ENCODE data around the gene ASH1L. TPM values are rescaled to one million over a fixed set of nuclear protein-coding genes. Genes with fewer than 3 reads are reported as not detected.
"Not testable (repeated sequence)": the region's sequence is repeated elsewhere in the genome, so short reads cannot be mapped to it uniquely, and the experiment has no call there.

ASH1L gene
- total RNA-seq, 1 experiment from 2014 or later, result 30.5 TPM

- POLR2A ChIA-PET; H3K4me3 ChIP-seq (replicated peaks in 1 of 2; ENCODE audit: low read depth in 1 of 2, low read length in 2 of 2); ATAC-seq; H3K4me2 ChIP-seq (ENCODE audit: low read length); H3K79me2 ChIP-seq (ENCODE audit: insufficient read depth, low read length); DNase-seq (ENCODE audit: low read depth, low spot score); H4K20me1 ChIP-seq (ENCODE audit: insufficient read depth); H3K9me2 ChIP-seq (ENCODE audit: insufficient read depth); H2AFZ ChIP-seq (ENCODE audit: low read depth, low read length, poor library complexity, severe bottlenecking); CTCF ChIA-PET; H3K9ac ChIP-seq (ENCODE audit: low read length); H3K27ac ChIP-seq (ENCODE audit: low read depth, low read length); H3K27me3 ChIP-seq (ENCODE audit: insufficient read depth, low read length); RAD21 ChIA-PET (ENCODE audit: low non-redundant PET in 1 of 2, low total read pairs in 2 of 2, uncharacterized antibody in 2 of 2, unreplicated experiment in 2 of 2); H3K9me3 ChIP-seq (ENCODE audit: control insufficient read depth in 1 of 2, insufficient read depth in 1 of 2, low read depth in 1 of 2, low read length in 2 of 2); BruUV-seq (replicated peaks); H3K4me1 ChIP-seq (ENCODE audit: control insufficient read depth in 1 of 2, insufficient read depth in 2 of 2, low read length in 2 of 2); H3K36me3 ChIP-seq (ENCODE audit: control insufficient read depth in 1 of 2, insufficient read depth in 2 of 2, low read length in 2 of 2); intact Hi-C loops (cut with micrococcal nuclease): not testable (repeated sequence)
Observed at GRCh38 chr1:155589282-155589681, 26.7 kb upstream of the ASH1L start.

GRCh38 chr1:155583846-155584245, 21.2 kb upstream of the ASH1L start:
- CTCF ChIA-PET, result interaction anchor here (2.1 kb wide), 1 partner anchor 334 kb away, joined by 8 read pairs; no protein-coding TSS in a partner anchor

GRCh38 chr1:155575608-155576007, 13.0 kb upstream of the ASH1L start:
- H3K27ac ChIP-seq (ENCODE audit: low read depth, low read length); H2AFZ ChIP-seq (ENCODE audit: low read depth, low read length, poor library complexity, severe bottlenecking); intact Hi-C loops (cut with micrococcal nuclease); H3K4me2 ChIP-seq (ENCODE audit: low read length); RAD21 ChIA-PET (ENCODE audit: low non-redundant PET in 1 of 2, low total read pairs in 2 of 2, uncharacterized antibody in 2 of 2, unreplicated experiment in 2 of 2); CTCF ChIA-PET; H3K36me3 ChIP-seq (ENCODE audit: control insufficient read depth in 1 of 2, insufficient read depth in 2 of 2, low read length in 2 of 2); H3K27me3 ChIP-seq (ENCODE audit: insufficient read depth, low read length); H3K9me2 ChIP-seq (ENCODE audit: insufficient read depth); DNase-seq (ENCODE audit: low read depth, low spot score); H3K9me3 ChIP-seq (ENCODE audit: control insufficient read depth in 1 of 2, insufficient read depth in 1 of 2, low read depth in 1 of 2, low read length in 2 of 2); H3K4me3 ChIP-seq (replicated peaks in 1 of 2; ENCODE audit: low read depth in 1 of 2, low read length in 2 of 2); H4K20me1 ChIP-seq (ENCODE audit: insufficient read depth); ATAC-seq; BruUV-seq (replicated peaks); H3K9ac ChIP-seq (ENCODE audit: low read length); POLR2A ChIA-PET: not testable (repeated sequence)
- H3K79me2 ChIP-seq (ENCODE audit: insufficient read depth, low read length), result peaks cover 16% of the 10 kb centered on the region
- H3K4me1 ChIP-seq (ENCODE audit: control insufficient read depth in 1 of 2, insufficient read depth in 2 of 2, low read length in 2 of 2), result peaks cover 3 to 11% of the 10 kb centered on the region in 2 experiments; a peak in 3 of 4 replicates

More at GRCh38 chr1:155583846-155584245, 21.2 kb upstream of the ASH1L start:
- DNase-seq (ENCODE audit: low read depth, low spot score); H3K79me2 ChIP-seq (ENCODE audit: insufficient read depth, low read length); H3K4me3 ChIP-seq (replicated peaks in 1 of 2; ENCODE audit: low read depth in 1 of 2, low read length in 2 of 2); H4K20me1 ChIP-seq (ENCODE audit: insufficient read depth); H3K4me1 ChIP-seq (ENCODE audit: control insufficient read depth in 1 of 2, insufficient read depth in 2 of 2, low read length in 2 of 2); POLR2A ChIA-PET; H3K9me3 ChIP-seq (ENCODE audit: control insufficient read depth in 1 of 2, insufficient read depth in 1 of 2, low read depth in 1 of 2, low read length in 2 of 2); BruUV-seq (replicated peaks); H3K27me3 ChIP-seq (ENCODE audit: insufficient read depth, low read length); intact Hi-C loops (cut with micrococcal nuclease); H3K9ac ChIP-seq (ENCODE audit: low read length); H2AFZ ChIP-seq (ENCODE audit: low read depth, low read length, poor library complexity, severe bottlenecking); H3K27ac ChIP-seq (ENCODE audit: low read depth, low read length); ATAC-seq; H3K9me2 ChIP-seq (ENCODE audit: insufficient read depth); H3K4me2 ChIP-seq (ENCODE audit: low read length); H3K36me3 ChIP-seq (ENCODE audit: control insufficient read depth in 1 of 2, insufficient read depth in 2 of 2, low read length in 2 of 2): not testable (repeated sequence)
- RAD21 ChIA-PET (ENCODE audit: low non-redundant PET in 1 of 2, low total read pairs in 2 of 2, uncharacterized antibody in 2 of 2, unreplicated experiment in 2 of 2), result interaction anchor here in 1 of 2 experiments (0.7 kb wide), 1 partner anchor 13 kb away, joined by 8 read pairs; no protein-coding TSS in a partner anchor

All from HCT116 (cell line).